ENCODE measurements around the gene HSPA1A.

Gene HSPA1A

GRCh38 chr6:31794294-31794865, 21.0 kb upstream of the HSPA1A start:
- Histone ChIP-seq H3K4me2 (ENCODE audit: low read depth, low read length, poor library complexity, severe bottlenecking) (peak overlapping the region; percentile 90), H3K4me1 (ENCODE audit: insufficient read depth, low read length, poor library complexity, severe bottlenecking) (peaks cover 49% of the 10 kb centered on the region), H3K27me3 (ENCODE audit: insufficient read depth, low read length, poor library complexity, severe bottlenecking) (peaks cover 7% of the 10 kb centered on the region), H3K9me2 (replicated peaks; ENCODE audit: low read depth, low read length) (no peaks in the 10 kb centered on the region), H3F3A (ENCODE audit: low read depth) (peaks cover 9% of the 10 kb centered on the region; the same call in 1 of the 2 replicates), H3K9me3 (ENCODE audit: insufficient read depth, low read depth, low read length) (no peaks in the 10 kb centered on the region), H3K79me2 (ENCODE audit: insufficient read depth, low read length) (peaks cover 47% of the 10 kb centered on the region), H2AFZ (ENCODE audit: low read length) (no peak overlapping the region), H3K36me3 (ENCODE audit: insufficient read depth, low read length) (peaks cover 6% of the 10 kb centered on the region), H3K9ac (ENCODE audit: low read depth, low read length, poor library complexity, severe bottlenecking) (peak overlapping the region; percentile 96), H3K4me3 (ENCODE audit: low read length, poor library complexity, severe bottlenecking) (peak overlapping the region; percentile 100), H4K20me1 (ENCODE audit: insufficient read depth, low read length, poor library complexity, severe bottlenecking) (peaks cover 19% of the 10 kb centered on the region)
- TF ChIP-seq EZH2phosphoT487 (IDR thresholded peaks at IDR 0.05; ENCODE audit: borderline replicate concordance) (no peak), CTCF (conservative IDR thresholded peaks at IDR 0.05; ENCODE audit: low read length) (no peak)

DNA sequence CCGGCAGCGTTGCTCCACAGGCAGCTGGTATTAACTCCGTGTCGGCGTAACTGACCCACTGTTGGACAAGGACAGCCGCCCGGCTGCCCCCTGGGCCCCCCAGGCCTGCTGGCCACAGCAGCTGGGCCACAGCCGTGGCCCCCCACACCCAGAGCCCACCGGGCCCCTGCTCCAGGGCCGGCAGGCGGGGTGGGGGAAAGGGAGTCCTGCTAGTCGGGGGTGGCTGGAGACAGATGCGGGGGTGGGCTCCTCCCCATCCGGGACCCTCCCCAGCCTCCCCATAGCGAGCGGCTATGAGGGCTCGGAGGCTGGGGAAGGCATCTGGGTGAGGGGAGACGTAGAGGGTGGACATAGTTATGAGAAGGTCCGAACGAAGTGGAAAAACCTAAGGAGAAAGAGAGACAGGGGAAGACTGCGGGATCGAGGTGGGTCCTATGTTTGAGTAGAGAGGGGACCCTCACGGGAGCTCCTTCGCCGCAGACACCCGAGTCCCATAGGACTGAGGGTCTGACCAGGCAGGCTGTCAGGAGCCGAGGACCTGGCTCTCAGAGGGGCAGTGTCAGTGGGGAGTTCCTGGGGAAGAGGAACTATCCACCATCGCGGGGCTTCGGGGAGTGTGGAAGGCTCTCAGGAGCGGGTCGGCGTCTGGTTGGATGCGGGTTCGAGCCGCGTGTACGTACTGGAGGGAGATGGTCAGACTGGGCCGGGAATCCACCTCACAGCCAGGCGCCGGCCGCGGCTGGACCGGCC, 20.3 kb upstream of the HSPA1A start:
- peak overlapping the region; percentile 83 for H2AFZ ChIP-seq (ENCODE audit: low read length)
- H3F3A ChIP-seq (ENCODE audit: low read depth) = peaks cover 9% of the 10 kb centered on the region; the same call in 1 of the 2 replicates
- peaks cover 19% of the 10 kb centered on the region for H4K20me1 ChIP-seq (ENCODE audit: insufficient read depth, low read length, poor library complexity, severe bottlenecking)
- H3K36me3 ChIP-seq (ENCODE audit: insufficient read depth, low read length) = peaks cover 5% of the 10 kb centered on the region; the same call in 1 of the 2 replicates
- peak overlapping the region; percentile 96 for H3K9ac ChIP-seq (ENCODE audit: low read depth, low read length, poor library complexity, severe bottlenecking)
- no peaks in the 10 kb centered on the region for H3K9me2 ChIP-seq (replicated peaks; ENCODE audit: low read depth, low read length)
- peak overlapping the region; percentile 90 for H3K4me2 ChIP-seq (ENCODE audit: low read depth, low read length, poor library complexity, severe bottlenecking)
- H3K9me3 ChIP-seq (ENCODE audit: insufficient read depth, low read depth, low read length) = no peaks in the 10 kb centered on the region
- peaks cover 7% of the 10 kb centered on the region for H3K27me3 ChIP-seq (ENCODE audit: insufficient read depth, low read length, poor library complexity, severe bottlenecking)
- H3K79me2 ChIP-seq (ENCODE audit: insufficient read depth, low read length) = peaks cover 52% of the 10 kb centered on the region
- peak overlapping the region; percentile 100 for H3K4me3 ChIP-seq (ENCODE audit: low read length, poor library complexity, severe bottlenecking)
- no peak for TF ChIP-seq EZH2phosphoT487 (IDR thresholded peaks at IDR 0.05; ENCODE audit: borderline replicate concordance)
- no peak for TF ChIP-seq CTCF (conservative IDR thresholded peaks at IDR 0.05; ENCODE audit: low read length)
- H3K4me1 ChIP-seq (ENCODE audit: insufficient read depth, low read length, poor library complexity, severe bottlenecking) = peaks cover 49% of the 10 kb centered on the region

GRCh38 chr6:31795616-31796298, 19.6 kb upstream of the HSPA1A start, which contains the start of gene VARS1:
Gene VARS1 (minus strand): TSS chr6:31795752. CDS start chr6:31795217, 535 bp downstream.
- H3K9me3 ChIP-seq (ENCODE audit: insufficient read depth, low read depth, low read length) = no peaks in the 10 kb centered on the region
- H4K20me1 ChIP-seq (ENCODE audit: insufficient read depth, low read length, poor library complexity, severe bottlenecking) = peaks cover 19% of the 10 kb centered on the region
- H3K4me1 ChIP-seq (ENCODE audit: insufficient read depth, low read length, poor library complexity, severe bottlenecking) = peaks cover 49% of the 10 kb centered on the region
- peak within 1 kb of the TSS; percentile 90 for H3K4me2 ChIP-seq (ENCODE audit: low read depth, low read length, poor library complexity, severe bottlenecking)
- peak within 1 kb of the TSS; percentile 96 for H3K9ac ChIP-seq (ENCODE audit: low read depth, low read length, poor library complexity, severe bottlenecking)
- H2AFZ ChIP-seq (ENCODE audit: low read length) = peak within 1 kb of the TSS; percentile 83
- H3F3A ChIP-seq (ENCODE audit: low read depth) = peaks cover 9% of the 10 kb centered on the region; the same call in 1 of the 2 replicates
- H3K9me2 ChIP-seq (replicated peaks; ENCODE audit: low read depth, low read length) = no peaks in the 10 kb centered on the region
- peaks cover under 1% of the 10 kb centered on the region; the same call in 1 of the 2 replicates for H3K36me3 ChIP-seq (ENCODE audit: insufficient read depth, low read length)
- no peak for TF ChIP-seq EZH2phosphoT487 (IDR thresholded peaks at IDR 0.05; ENCODE audit: borderline replicate concordance)
- peak; percentile 66 for TF ChIP-seq CTCF (conservative IDR thresholded peaks at IDR 0.05; ENCODE audit: low read length)
- peaks cover 7% of the 10 kb centered on the region for H3K27me3 ChIP-seq (ENCODE audit: insufficient read depth, low read length, poor library complexity, severe bottlenecking)
- peak within 1 kb of the TSS; percentile 100 for H3K4me3 ChIP-seq (ENCODE audit: low read length, poor library complexity, severe bottlenecking)
- H3K79me2 ChIP-seq (ENCODE audit: insufficient read depth, low read length) = peaks cover 52% of the 10 kb centered on the region
